SK-N-SH treated with all-trans-retinoic acid at 6 μM for 48 hours (cell line): Measurements from ENCODE around the gene GPC6.
A peak's percentile ranks its signal among the peaks of the same experiment; 100 is the strongest.

Experiments used
- ATAC-seq: fragments of 200-7000 bp; cut with Tn5 transposase; 3 replicates; pipeline ENCODE4 v1.9.1; 2020; ENCODE audit warnings: mild to moderate bottlenecking, moderate library complexity
- ARNTL ChIP-seq: fragments of 450-650 bp; formaldehyde crosslinking; IDR thresholded peaks from 2 replicates; pipeline ENCODE4 v1.5.0; 2020; ENCODE audit warnings: low read depth, mild to moderate bottlenecking, moderate library complexity, borderline replicate concordance
- BACH2 ChIP-seq: fragments of 250-450 bp; sonication (Bioruptor Pico); IDR thresholded peaks from 2 replicates; pipeline ENCODE4 v1.9.0; 2021; ENCODE audit warnings: mild to moderate bottlenecking, borderline replicate concordance
- CSDC2 ChIP-seq: fragments of 250-450 bp; sonication (Bioruptor Pico); IDR thresholded peaks from 2 replicates; pipeline ENCODE4 v1.5.0; 2020; ENCODE audit warnings: mild to moderate bottlenecking, moderate library complexity
- CSRNP3 ChIP-seq: fragments of 250-450 bp; sonication (Bioruptor Pico); IDR thresholded peaks from 2 replicates; pipeline ENCODE4 v1.5.1; 2021; ENCODE audit warnings: mild to moderate bottlenecking, moderate library complexity
- ESRRG ChIP-seq: fragments of 250-450 bp; sonication (Bioruptor Pico); IDR thresholded peaks from 2 replicates; pipeline ENCODE4 v1.6.1; 2021; ENCODE audit warnings: mild to moderate bottlenecking
- GLIS3 ChIP-seq: fragments of 250-450 bp; sonication (Bioruptor Pico); IDR thresholded peaks from 2 replicates; pipeline ENCODE4 v1.5.0; 2020; ENCODE audit warnings: mild to moderate bottlenecking, moderate library complexity
- ISL1 ChIP-seq: fragments of 250-450 bp; sonication (Bioruptor Pico); IDR thresholded peaks from 2 replicates; pipeline ENCODE4 v2.1.2; 2022; ENCODE audit warnings: mild to moderate bottlenecking, moderate library complexity
- OSR1 ChIP-seq: fragments of 250-450 bp; sonication (Bioruptor Pico); IDR thresholded peaks from 2 replicates; pipeline ENCODE4 v1.8.0; 2022; ENCODE audit warnings: moderate library complexity, mild to moderate bottlenecking, inconsistent platforms
- PATZ1 ChIP-seq: fragments of 250-450 bp; sonication (Bioruptor Pico); IDR thresholded peaks from 2 replicates; pipeline ENCODE4 v1.8.0; 2020; ENCODE audit warnings: mild to moderate bottlenecking, moderate library complexity, borderline replicate concordance
- POU6F1 ChIP-seq: fragments of 250-450 bp; sonication (Bioruptor Pico); IDR thresholded peaks from 2 replicates; pipeline ENCODE4 v1.8.0; 2021; ENCODE audit warnings: low read depth, mild to moderate bottlenecking, moderate library complexity, borderline replicate concordance
- PPARA ChIP-seq: fragments of 250-450 bp; sonication (Bioruptor Pico); IDR thresholded peaks from 2 replicates; pipeline ENCODE4 v1.5.0; 2020; ENCODE audit warnings: mild to moderate bottlenecking, borderline replicate concordance
- SNAI2 ChIP-seq: fragments of 250-450 bp; sonication (Bioruptor Pico); IDR thresholded peaks from 2 replicates; pipeline ENCODE4 v1.5.0; 2020; ENCODE audit warnings: mild to moderate bottlenecking, moderate library complexity
- TCF4 ChIP-seq: fragments of 250-450 bp; sonication (Bioruptor Pico); IDR thresholded peaks from 2 replicates; pipeline ENCODE4 v1.8.0; 2021; ENCODE audit warnings: mild to moderate bottlenecking, moderate library complexity, borderline replicate concordance
- TOX ChIP-seq: fragments of 250-450 bp; sonication (Bioruptor Pico); IDR thresholded peaks from 2 replicates; pipeline ENCODE4 v1.8.0; 2021; ENCODE audit warnings: mild to moderate bottlenecking, moderate library complexity, borderline replicate concordance
- TSHZ2 ChIP-seq: fragments of 250-450 bp; sonication (Bioruptor Pico); IDR thresholded peaks from 2 replicates; pipeline ENCODE4 v1.5.0; 2020; ENCODE audit warnings: mild to moderate bottlenecking, moderate library complexity
- ZC3H10 ChIP-seq: fragments of 250-450 bp; sonication (Bioruptor Pico); IDR thresholded peaks from 2 replicates; pipeline ENCODE4 v1.5.1; 2021; ENCODE audit warnings: mild to moderate bottlenecking, moderate library complexity
- ZFP3 ChIP-seq: fragments of 250-450 bp; sonication (Bioruptor Pico); IDR thresholded peaks from 2 replicates; pipeline ENCODE4 v1.5.0; 2020; ENCODE audit warnings: mild to moderate bottlenecking, moderate library complexity
- ZFP30 ChIP-seq: fragments of 450-650 bp; formaldehyde crosslinking; IDR thresholded peaks from 2 replicates; pipeline ENCODE4 v1.5.0; 2022; ENCODE audit warnings: mild to moderate bottlenecking, moderate library complexity
- ZNF565 ChIP-seq: fragments of 450-650 bp; formaldehyde crosslinking; conservative IDR thresholded peaks from 2 replicates; pipeline ENCODE4 v1.5.0; 2020; ENCODE audit warnings: low read depth, mild to moderate bottlenecking, moderate library complexity
- ZNF70 ChIP-seq: fragments of 450-650 bp; formaldehyde crosslinking; IDR thresholded peaks from 2 replicates; pipeline ENCODE4 v1.5.0; 2020; ENCODE audit warnings: mild to moderate bottlenecking, moderate library complexity
- ZNF8 ChIP-seq: fragments of 450-650 bp; formaldehyde crosslinking; IDR thresholded peaks from 2 replicates; pipeline ENCODE4 v1.5.0; 2020; ENCODE audit warnings: mild to moderate bottlenecking, moderate library complexity

The GPC6 gene

GRCh38 chr13:93723316-93723715 lies 496.7 kb downstream of the GPC6 start:
- no peak for TF ChIP-seq ESRRG (CRISPR knock-in tag)
- TF ChIP-seq ZNF8 (CRISPR knock-in tag), result no peak
- TF ChIP-seq ZNF565, result no peak
- no peak for TF ChIP-seq POU6F1 (CRISPR knock-in tag)
- no peak for TF ChIP-seq ARNTL (CRISPR knock-in tag)
- TF ChIP-seq TSHZ2, result no peak
- no peak for TF ChIP-seq CSRNP3 (CRISPR knock-in tag)
- TF ChIP-seq SNAI2 (CRISPR knock-in tag), result no peak
- no peak for TF ChIP-seq ZFP30
- no peak for TF ChIP-seq ZNF70 (CRISPR knock-in tag)
- TF ChIP-seq TCF4 (CRISPR knock-in tag), result no peak
- TF ChIP-seq ISL1 (CRISPR knock-in tag), result no peak
- TF ChIP-seq, all 23 proteins: peak for 0

GRCh38 chr13:93724187-93724586 lies 497.6 kb downstream of the GPC6 start:
- TF ChIP-seq BACH2 (no peak), ISL1 (CRISPR knock-in tag) (no peak), TOX (no peak), PPARA (CRISPR knock-in tag) (no peak), PATZ1 (no peak), ZFP3 (CRISPR knock-in tag) (no peak), GLIS3 (CRISPR knock-in tag) (no peak), ZNF70 (CRISPR knock-in tag) (no peak), ZC3H10 (CRISPR knock-in tag) (no peak), TCF4 (CRISPR knock-in tag) (no peak), ZNF8 (CRISPR knock-in tag) (no peak)
- no peak for ATAC-seq

More at GRCh38 chr13:93723316-93723715, 496.7 kb downstream of the GPC6 start:
- no peak for ATAC-seq

GRCh38 chr13:93726173-93726957 lies 499.8 kb downstream of the GPC6 start:
- ATAC-seq, result peak; percentile 40
- no peak for TF ChIP-seq ZFP30
- no peak for TF ChIP-seq ARNTL (CRISPR knock-in tag)
- no peak for TF ChIP-seq POU6F1 (CRISPR knock-in tag)
- no peak for TF ChIP-seq ZNF70 (CRISPR knock-in tag)
- TF ChIP-seq CSRNP3 (CRISPR knock-in tag), result no peak
- no peak for TF ChIP-seq ESRRG (CRISPR knock-in tag)
- no peak for TF ChIP-seq PPARA (CRISPR knock-in tag)
- TF ChIP-seq CSDC2, result no peak
- TF ChIP-seq TOX, result no peak
- no peak for TF ChIP-seq ZNF8 (CRISPR knock-in tag)
- no peak for TF ChIP-seq OSR1
- TF ChIP-seq ISL1 (CRISPR knock-in tag), result no peak
